RWPE1 (cell line): ENCODE results near the gene VGLL4.

ENCODE experiments used
- CTCF ChIA-PET: fragments of 350-600 bp; sonication (Branson Sonifier 250); formaldehyde crosslinking; extraction: SDS; loops from one replicate; lab custom pipeline; 2021; lab: Yijun Ruan, JAX
- POLR2A ChIA-PET: fragments of 400-600 bp; formaldehyde crosslinking; extraction: SDS; loops from one replicate; lab custom pipeline; 2020; ENCODE audit warnings: antibody characterized with exemption; ENCODE audit not compliant: low non-redundant PET; lab: Yijun Ruan, JAX
- DNase-seq: peaks from one replicate; pipeline ENCODE4 v3.0.0; 2012; ENCODE audit warnings: low spot score
- H3K27ac ChIP-seq: fragments of 450-650 bp; 2 replicates; pipeline ENCODE4 v1.5.1; 2017
- CTCF ChIP-seq: fragments of 450-650 bp; conservative IDR thresholded peaks from 2 replicates; pipeline ENCODE4 v1.5.1; 2017; ENCODE audit warnings: low read depth, mild to moderate bottlenecking

VGLL4 gene

DNA sequence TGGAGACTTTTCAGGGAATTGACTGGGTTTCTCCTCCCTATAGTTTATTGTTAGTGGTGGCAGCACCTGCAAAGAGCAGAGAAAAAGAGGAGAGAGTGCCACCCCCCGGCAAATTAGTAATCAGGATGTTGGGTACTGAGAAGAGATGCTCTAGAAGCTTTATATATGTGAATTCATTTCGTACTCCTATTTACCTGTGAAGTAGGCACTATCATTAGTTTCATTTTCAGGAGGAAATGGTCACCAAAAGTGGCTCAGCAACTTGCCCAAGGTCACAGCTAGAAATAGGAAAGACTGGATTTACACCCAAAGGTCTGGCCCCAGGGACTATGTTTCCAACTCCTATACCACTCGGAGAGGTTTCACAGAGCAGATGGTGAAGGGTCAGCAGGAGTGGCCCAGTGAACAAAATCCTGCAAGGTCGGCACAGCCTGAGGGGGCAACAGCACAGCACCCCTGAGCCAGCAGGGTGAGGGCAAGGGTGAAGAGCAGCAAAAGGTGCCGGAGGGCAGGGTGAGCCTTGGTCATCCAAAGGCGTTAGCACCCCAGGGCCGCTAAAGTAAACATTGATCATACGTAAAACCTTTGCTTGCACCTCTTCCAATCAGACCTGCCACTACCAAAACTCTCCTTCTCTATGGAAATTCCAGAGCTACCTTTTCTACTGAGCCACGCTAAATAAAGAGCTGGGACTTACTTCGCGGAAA lies 23.6 kb downstream of the VGLL4 start:
- no peak for TF ChIP-seq CTCF
- DNase-seq: no peak
- POLR2A ChIA-PET: no interaction called here
- no peak overlapping the region for H3K27ac ChIP-seq
- CTCF ChIA-PET: no interaction called here

DNA sequence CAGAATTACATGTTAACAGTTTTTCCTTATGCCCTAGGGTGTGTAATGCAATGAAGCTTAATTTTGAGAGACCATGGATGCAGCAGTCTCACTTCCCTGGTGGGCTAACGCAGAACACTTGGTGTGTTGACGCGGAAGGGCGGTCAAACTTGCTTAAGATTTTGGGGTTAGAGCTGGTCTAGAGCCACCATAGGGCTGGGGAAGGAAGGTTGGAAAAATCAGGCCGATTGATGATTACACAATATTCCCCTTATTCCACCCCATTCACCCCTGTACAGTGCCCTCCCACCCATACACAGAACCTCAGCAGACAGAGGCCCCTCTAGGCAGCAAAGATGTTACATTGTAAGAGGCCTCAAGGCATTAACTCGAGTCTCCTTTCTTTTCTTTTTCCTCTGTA lies 24.3 kb downstream of the VGLL4 start:
- POLR2A ChIA-PET: no interaction called here
- no peak overlapping the region for H3K27ac ChIP-seq
- CTCF ChIA-PET: no interaction called here
- no peak for DNase-seq
- TF ChIP-seq CTCF: no peak

- no peak overlapping the region for H3K27ac ChIP-seq
- no peak for TF ChIP-seq CTCF
- no peak for DNase-seq
- ChIA-PET POLR2A (no interaction called here), CTCF (no interaction called here)
Observed at GRCh38 chr3:11618904-11619303, 24.8 kb downstream of the VGLL4 start.

GRCh38 chr3:11616551-11616950 lies 27.2 kb downstream of the VGLL4 start:
- TF ChIP-seq CTCF: no peak
- no peak for DNase-seq
- CTCF ChIA-PET: no interaction called here
- POLR2A ChIA-PET: no interaction called here
- H3K27ac ChIP-seq: no peak overlapping the region

GRCh38 chr3:11613851-11614487 lies 29.7 kb downstream of the VGLL4 start:
- H3K27ac ChIP-seq: peak overlapping the region; percentile 9; the same call in 1 of the 2 replicates
- CTCF ChIA-PET: no interaction called here
- DNase-seq: no peak
- POLR2A ChIA-PET: no interaction called here
- no peak for TF ChIP-seq CTCF

DNA sequence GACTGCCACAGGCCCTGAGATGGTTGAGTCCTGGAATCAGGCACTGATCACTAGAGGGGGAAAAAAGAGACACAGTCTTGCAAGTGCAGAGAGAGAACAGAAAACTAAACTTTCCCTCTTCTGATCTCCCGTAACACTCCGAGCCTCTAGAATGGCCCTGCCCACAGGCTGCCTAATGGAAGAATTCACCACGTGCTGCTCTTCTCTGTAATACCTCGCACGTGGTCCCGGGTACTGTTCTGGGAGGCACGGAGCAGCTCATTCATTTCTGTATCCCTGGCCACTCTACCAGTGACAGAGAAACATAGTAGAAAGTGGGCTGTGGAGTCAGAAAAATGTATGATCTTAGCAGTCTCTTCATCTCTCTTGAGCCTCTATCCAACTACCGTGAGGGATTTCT lies 30.4 kb downstream of the VGLL4 start:
- no peak for TF ChIP-seq CTCF
- H3K27ac ChIP-seq: no peak overlapping the region
- POLR2A ChIA-PET: no interaction called here

More for the DNA sequence above, 30.4 kb downstream of the VGLL4 start:
- CTCF ChIA-PET: no interaction called here
- DNase-seq: no peak
